HG02623 (cell line): ENCODE measurements around the gene CLEC4G.

ENCODE experiments used
- ATAC-seq: cut with Tn5 transposase; IDR thresholded peaks from one replicate; pipeline ENCODE4 v1.9.1; 2021; ENCODE audit warnings: moderate library complexity; ENCODE audit not compliant: unreplicated experiment

CLEC4G gene

GRCh38 chr19:7699003-7699402 is 32.9 kb downstream of the CLEC4G start:
- no peak for ATAC-seq

- no peak for ATAC-seq
These were observed 33.3 kb downstream of the CLEC4G start for GRCh38 chr19:7698583-7698982.

GRCh38 chr19:7697721-7698287 is 34.1 kb downstream of the CLEC4G start:
- ATAC-seq, result no peak

- ATAC-seq, result no peak
These were observed 37.4 kb downstream of the CLEC4G start for GRCh38 chr19:7694499-7694898.

GRCh38 chr19:7692417-7693088 is 39.4 kb downstream of the CLEC4G start:
- no peak for ATAC-seq

GRCh38 chr19:7691497-7691896 is 40.4 kb downstream of the CLEC4G start:
- ATAC-seq, result no peak

GRCh38 chr19:7690779-7691258 is 41.1 kb downstream of the CLEC4G start:
- no peak for ATAC-seq

- no peak for ATAC-seq
These were observed 42.7 kb downstream of the CLEC4G start for GRCh38 chr19:7689165-7689564.

- no peak for ATAC-seq
These were observed 44.7 kb downstream of the CLEC4G start for GRCh38 chr19:7687177-7687576.

- no peak for ATAC-seq
These were observed 46.1 kb downstream of the CLEC4G start for GRCh38 chr19:7685546-7686445.

- ATAC-seq, result no peak
These were observed 49.6 kb downstream of the CLEC4G start for GRCh38 chr19:7682175-7682855.

GRCh38 chr19:7681340-7682174 is 50.4 kb downstream of the CLEC4G start:
- ATAC-seq, result peak; percentile 8

- ATAC-seq, result peak; percentile 49
These were observed 51.1 kb downstream of the CLEC4G start, which contains the start of gene TRAPPC5 for GRCh38 chr19:7680606-7681339. Gene TRAPPC5 (plus strand): TSS chr19:7680833. CDS start chr19:7682254, 1,421 bp downstream.

GRCh38 chr19:7679771-7680605 is 51.9 kb downstream of the CLEC4G start:
- no peak for ATAC-seq

- ATAC-seq, result no peak
These were observed 52.7 kb downstream of the CLEC4G start for GRCh38 chr19:7678971-7679751.
